GM23338 (cell line): ENCODE results near the gene WDR70. TPM values are rescaled to one million over a fixed set of nuclear protein-coding genes. Genes with fewer than 3 reads are reported as not detected.

ENCODE experiments used
- ATAC-seq: fragments of 200-7000 bp; cut with Tn5 transposase; 3 replicates; pipeline ENCODE4 v1.9.1; 2020
- DNase-seq: peaks from one replicate; pipeline ENCODE4 v3.0.0-alpha.2; 2015; ENCODE audit warnings: low spot score
- H2AFZ ChIP-seq: fragments of 200-600 bp; sonication (generic); 2 replicates; pipeline ENCODE4 v1.8.0; 2016; ENCODE audit warnings: antibody characterized with exemption, mild to moderate bottlenecking, moderate library complexity
- H3F3A ChIP-seq: fragments of 200-600 bp; sonication (generic); replicated peaks from 2 replicates; pipeline ENCODE4 v1.8.0; 2017; ENCODE audit warnings: antibody characterized with exemption, mixed run types, low read depth
- H3K27ac ChIP-seq: fragments of 200-600 bp; sonication (generic); 2 replicates; pipeline ENCODE4 v1.6.1; 2016; ENCODE audit warnings: low read depth
- H3K27me3 ChIP-seq: fragments of 200-600 bp; sonication (generic); 2 replicates; pipeline ENCODE4 v1.8.0; 2016; ENCODE audit warnings: mild to moderate bottlenecking, mixed run types, moderate library complexity; ENCODE audit not compliant: insufficient read depth
- H3K36me3 ChIP-seq: fragments of 200-600 bp; sonication (generic); 2 replicates; pipeline ENCODE4 v1.8.0; 2016; ENCODE audit warnings: mild to moderate bottlenecking; ENCODE audit not compliant: insufficient read depth
- H3K4me1 ChIP-seq: fragments of 200-600 bp; sonication (generic); 2 replicates; pipeline ENCODE4 v1.8.0; 2016; ENCODE audit warnings: mild to moderate bottlenecking, moderate library complexity; ENCODE audit not compliant: insufficient read depth
- H3K4me2 ChIP-seq: fragments of 200-600 bp; sonication (generic); 2 replicates; pipeline ENCODE4 v1.7.1; 2017; ENCODE audit warnings: mixed run types
- H3K4me3 ChIP-seq: fragments of 200-600 bp; sonication (generic); 2 replicates; pipeline ENCODE4 v1.6.1; 2016; ENCODE audit warnings: mixed run types
- H3K79me2 ChIP-seq: fragments of 200-600 bp; sonication (generic); replicated peaks from 2 replicates; pipeline ENCODE4 v1.8.0; 2017; ENCODE audit warnings: mild to moderate bottlenecking; ENCODE audit not compliant: insufficient read depth
- H3K9me2 ChIP-seq: fragments of 200-600 bp; sonication (generic); 2 replicates; pipeline ENCODE4 v1.8.0; 2017; ENCODE audit not compliant: insufficient read depth
- H4K20me1 ChIP-seq: fragments of 200-600 bp; sonication (generic); replicated peaks from 2 replicates; pipeline ENCODE4 v1.8.0; 2017; ENCODE audit warnings: mild to moderate bottlenecking; ENCODE audit not compliant: insufficient read depth
- H3K27ac Mint-ChIP-seq: 2 replicates; pipeline ENCODE4 v1.8.0; 2020; ENCODE audit warnings: inconsistent platforms, mild to moderate bottlenecking, moderate library complexity, mixed read lengths
- H3K27me3 Mint-ChIP-seq: 3 replicates; pipeline ENCODE4 v1.8.0; 2022; ENCODE audit warnings: low read depth, mild to moderate bottlenecking, moderate library complexity, mixed read lengths, inconsistent platforms; ENCODE audit not compliant: insufficient read depth, poor library complexity
- H3K36me3 Mint-ChIP-seq: 3 replicates; pipeline ENCODE4 v1.8.0; 2021; ENCODE audit warnings: low read depth, mild to moderate bottlenecking, inconsistent platforms, moderate library complexity, mixed read lengths
- H3K4me1 Mint-ChIP-seq: 3 replicates; pipeline ENCODE4 v1.8.0; 2020; ENCODE audit warnings: mild to moderate bottlenecking, inconsistent platforms, mixed read lengths
- H3K4me3 Mint-ChIP-seq: 3 replicates; pipeline ENCODE4 v1.8.0; 2021; ENCODE audit warnings: moderate library complexity, mild to moderate bottlenecking, inconsistent platforms, mixed read lengths
- H3K9me3 Mint-ChIP-seq: 3 replicates; pipeline ENCODE4 v1.8.0; 2020; ENCODE audit warnings: moderate library complexity, mild to moderate bottlenecking, inconsistent platforms, mixed read lengths
- EZH2 ChIP-seq: fragments of 200-600 bp; sonication (generic); IDR thresholded peaks from one replicate; pipeline ENCODE4 v1.8.0; 2017; ENCODE audit warnings: antibody characterized with exemption, mild to moderate bottlenecking, low read depth; ENCODE audit not compliant: unreplicated experiment
- EZH2phosphoT487 ChIP-seq: fragments of 200-600 bp; sonication (generic); IDR thresholded peaks from one replicate; pipeline ENCODE4 v1.8.1; 2018; ENCODE audit warnings: antibody characterized with exemption; ENCODE audit not compliant: unreplicated experiment
- JUNB ChIP-seq: IDR thresholded peaks from one replicate; pipeline ENCODE4 v1.6.1; 2016; ENCODE audit warnings: antibody characterized with exemption; ENCODE audit not compliant: unreplicated experiment
- NANOG ChIP-seq: IDR thresholded peaks from 2 replicates; pipeline ENCODE4 v1.6.1; 2016; ENCODE audit warnings: antibody characterized with exemption, borderline replicate concordance
- POLR2AphosphoS5 ChIP-seq: IDR thresholded peaks from 2 replicates; pipeline ENCODE4 v1.6.1; 2016; ENCODE audit warnings: antibody characterized with exemption, low read depth
- STAT1 ChIP-seq: IDR thresholded peaks from one replicate; pipeline ENCODE4 v1.6.1; 2016; ENCODE audit warnings: antibody characterized with exemption; ENCODE audit not compliant: unreplicated experiment
- ZNF114 ChIP-seq: fragments of 250-450 bp; sonication (Bioruptor Pico); IDR thresholded peaks from 2 replicates; pipeline ENCODE4 v1.5.0; 2020; ENCODE audit warnings: mild to moderate bottlenecking, moderate library complexity
- ZNF331 ChIP-seq: fragments of 250-450 bp; sonication (Bioruptor Pico); IDR thresholded peaks from 2 replicates; pipeline ENCODE4 v1.5.0; 2020; ENCODE audit warnings: low read depth, mild to moderate bottlenecking, moderate library complexity
- polyA plus RNA-seq: library from polyadenylated mRNA; unstranded; fragments of >200 nt; fragmentation: Nextera tagmentation; extraction: Ambion mirVana; gene quantifications from 2 replicates; pipeline ENCODE4 v1.2.1, GENCODE V29; 2016
- total RNA-seq: library from RNA; depleted of rRNA; stranded (reverse); fragments of >200 nt; shearing (Covaris generic); gene quantifications from 2 replicates; pipeline ENCODE4 v1.2.3, GENCODE V29; 2014
- TF ChIP-seq, protein P1 (sequence below): fragments of 250-450 bp; sonication (Bioruptor Pico); IDR thresholded peaks from 2 replicates; pipeline ENCODE4 v1.5.0; 2020; ENCODE audit warnings: mild to moderate bottlenecking, moderate library complexity

The WDR70 gene
- total and polyA plus RNA-seq, 2 experiments from 2014 or later = 34.9 to 86.7 TPM

DNA sequence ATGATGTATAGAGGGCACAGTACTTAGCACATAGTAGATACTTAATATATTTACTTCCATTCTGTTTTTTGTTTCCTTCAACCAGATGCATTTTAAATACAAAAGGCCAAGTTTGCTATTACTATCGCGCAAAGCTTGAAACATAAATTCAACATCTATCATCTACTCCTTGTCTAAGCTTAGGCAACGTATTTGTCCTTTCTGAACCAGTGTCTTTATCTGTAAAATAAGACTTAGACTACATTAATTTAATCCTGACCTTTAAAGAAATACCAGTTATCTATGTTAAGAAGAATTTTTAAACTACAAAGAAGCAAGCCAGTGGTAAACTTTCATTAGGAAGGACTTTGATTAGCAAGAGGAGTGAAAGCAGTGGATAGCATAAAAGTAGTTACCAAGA lies 173.0 kb downstream of the WDR70 start (continued):
- TF ChIP-seq, protein P1, sequence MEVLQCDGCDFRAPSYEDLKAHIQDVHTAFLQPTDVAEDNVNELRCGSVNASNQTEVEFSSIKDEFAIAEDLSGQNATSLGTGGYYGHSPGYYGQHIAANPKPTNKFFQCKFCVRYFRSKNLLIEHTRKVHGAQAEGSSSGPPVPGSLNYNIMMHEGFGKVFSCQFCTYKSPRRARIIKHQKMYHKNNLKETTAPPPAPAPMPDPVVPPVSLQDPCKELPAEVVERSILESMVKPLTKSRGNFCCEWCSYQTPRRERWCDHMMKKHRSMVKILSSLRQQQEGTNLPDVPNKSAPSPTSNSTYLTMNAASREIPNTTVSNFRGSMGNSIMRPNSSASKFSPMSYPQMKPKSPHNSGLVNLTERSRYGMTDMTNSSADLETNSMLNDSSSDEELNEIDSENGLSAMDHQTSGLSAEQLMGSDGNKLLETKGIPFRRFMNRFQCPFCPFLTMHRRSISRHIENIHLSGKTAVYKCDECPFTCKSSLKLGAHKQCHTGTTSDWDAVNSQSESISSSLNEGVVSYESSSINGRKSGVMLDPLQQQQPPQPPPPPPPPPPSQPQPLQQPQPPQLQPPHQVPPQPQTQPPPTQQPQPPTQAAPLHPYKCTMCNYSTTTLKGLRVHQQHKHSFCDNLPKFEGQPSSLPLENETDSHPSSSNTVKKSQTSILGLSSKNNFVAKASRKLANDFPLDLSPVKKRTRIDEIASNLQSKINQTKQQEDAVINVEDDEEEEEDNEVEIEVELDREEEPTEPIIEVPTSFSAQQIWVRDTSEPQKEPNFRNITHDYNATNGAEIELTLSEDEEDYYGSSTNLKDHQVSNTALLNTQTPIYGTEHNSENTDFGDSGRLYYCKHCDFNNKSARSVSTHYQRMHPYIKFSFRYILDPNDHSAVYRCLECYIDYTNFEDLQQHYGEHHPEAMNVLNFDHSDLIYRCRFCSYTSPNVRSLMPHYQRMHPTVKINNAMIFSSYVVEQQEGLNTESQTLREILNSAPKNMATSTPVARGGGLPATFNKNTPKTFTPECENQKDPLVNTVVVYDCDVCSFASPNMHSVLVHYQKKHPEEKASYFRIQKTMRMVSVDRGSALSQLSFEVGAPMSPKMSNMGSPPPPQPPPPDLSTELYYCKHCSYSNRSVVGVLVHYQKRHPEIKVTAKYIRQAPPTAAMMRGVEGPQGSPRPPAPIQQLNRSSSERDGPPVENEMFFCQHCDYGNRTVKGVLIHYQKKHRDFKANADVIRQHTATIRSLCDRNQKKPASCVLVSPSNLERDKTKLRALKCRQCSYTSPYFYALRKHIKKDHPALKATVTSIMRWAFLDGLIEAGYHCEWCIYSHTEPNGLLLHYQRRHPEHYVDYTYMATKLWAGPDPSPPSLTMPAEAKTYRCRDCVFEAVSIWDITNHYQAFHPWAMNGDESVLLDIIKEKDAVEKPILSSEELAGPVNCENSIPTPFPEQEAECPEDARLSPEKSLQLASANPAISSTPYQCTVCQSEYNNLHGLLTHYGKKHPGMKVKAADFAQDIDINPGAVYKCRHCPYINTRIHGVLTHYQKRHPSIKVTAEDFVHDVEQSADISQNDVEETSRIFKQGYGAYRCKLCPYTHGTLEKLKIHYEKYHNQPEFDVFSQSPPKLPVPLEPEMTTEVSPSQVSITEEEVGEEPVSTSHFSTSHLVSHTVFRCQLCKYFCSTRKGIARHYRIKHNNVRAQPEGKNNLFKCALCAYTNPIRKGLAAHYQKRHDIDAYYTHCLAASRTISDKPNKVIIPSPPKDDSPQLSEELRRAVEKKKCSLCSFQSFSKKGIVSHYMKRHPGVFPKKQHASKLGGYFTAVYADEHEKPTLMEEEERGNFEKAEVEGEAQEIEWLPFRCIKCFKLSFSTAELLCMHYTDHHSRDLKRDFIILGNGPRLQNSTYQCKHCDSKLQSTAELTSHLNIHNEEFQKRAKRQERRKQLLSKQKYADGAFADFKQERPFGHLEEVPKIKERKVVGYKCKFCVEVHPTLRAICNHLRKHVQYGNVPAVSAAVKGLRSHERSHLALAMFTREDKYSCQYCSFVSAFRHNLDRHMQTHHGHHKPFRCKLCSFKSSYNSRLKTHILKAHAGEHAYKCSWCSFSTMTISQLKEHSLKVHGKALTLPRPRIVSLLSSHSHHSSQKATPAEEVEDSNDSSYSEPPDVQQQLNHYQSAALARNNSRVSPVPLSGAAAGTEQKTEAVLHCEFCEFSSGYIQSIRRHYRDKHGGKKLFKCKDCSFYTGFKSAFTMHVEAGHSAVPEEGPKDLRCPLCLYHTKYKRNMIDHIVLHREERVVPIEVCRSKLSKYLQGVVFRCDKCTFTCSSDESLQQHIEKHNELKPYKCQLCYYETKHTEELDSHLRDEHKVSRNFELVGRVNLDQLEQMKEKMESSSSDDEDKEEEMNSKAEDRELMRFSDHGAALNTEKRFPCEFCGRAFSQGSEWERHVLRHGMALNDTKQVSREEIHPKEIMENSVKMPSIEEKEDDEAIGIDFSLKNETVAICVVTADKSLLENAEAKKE (CRISPR knock-in tag) = no peak
- no peak for TF ChIP-seq NANOG
- TF ChIP-seq ZNF331 (CRISPR knock-in tag) = no peak
- no peak for TF ChIP-seq EZH2phosphoT487
- no peak for TF ChIP-seq ZNF114 (CRISPR knock-in tag)
- no peak for TF ChIP-seq JUNB
- TF ChIP-seq EZH2 = no peak
- TF ChIP-seq POLR2AphosphoS5 = no peak

DNA sequence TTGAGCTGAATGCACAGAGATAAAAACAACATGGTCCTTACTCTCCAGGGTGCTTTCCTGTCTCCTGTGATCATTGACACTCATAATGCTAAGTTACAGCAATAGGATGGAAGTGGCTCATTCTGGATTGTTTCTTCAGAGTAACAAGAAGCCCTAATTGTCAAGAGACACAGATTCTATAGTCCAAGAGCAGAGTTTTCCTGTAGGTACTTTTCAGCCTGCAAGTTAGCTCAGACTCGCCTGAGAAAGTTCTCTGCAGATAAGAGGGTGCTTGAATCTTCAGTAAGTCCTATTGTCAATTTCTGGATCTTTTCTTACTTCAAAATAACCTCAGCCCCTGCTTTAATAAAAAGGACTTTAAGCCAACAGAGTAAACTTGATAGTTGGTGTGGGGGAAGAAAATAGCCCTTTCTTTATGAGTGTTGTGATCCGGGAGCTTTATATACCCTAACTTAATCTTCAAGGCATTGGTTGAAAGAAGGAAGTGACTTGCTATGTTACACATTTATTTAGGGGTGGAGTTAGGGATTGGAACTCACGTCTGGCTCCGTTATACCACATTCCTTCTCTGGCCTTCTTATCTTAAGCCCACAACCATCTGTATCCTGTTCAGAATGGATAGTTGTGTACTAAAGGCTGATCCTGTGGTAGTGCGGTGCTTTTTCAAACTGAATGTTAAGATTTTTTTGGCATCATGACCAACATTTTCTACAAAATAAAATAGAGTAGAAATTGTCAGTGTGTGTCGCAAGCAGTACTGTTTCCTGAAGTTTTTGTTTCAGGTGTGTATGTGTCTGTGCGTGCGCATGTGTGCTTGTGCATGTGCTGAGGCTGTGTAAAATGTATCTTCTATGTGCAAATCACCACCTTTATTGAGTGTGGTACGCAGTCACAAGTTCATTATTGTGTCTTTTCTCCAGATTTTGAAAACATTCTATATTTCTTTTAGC lies 173.9 kb downstream of the WDR70 start:
- Histone ChIP-seq H4K20me1 (no peaks in the 10 kb centered on the region), H3K79me2 (no peaks in the 10 kb centered on the region), H3K4me3 (no peak overlapping the region), H2AFZ (no peak overlapping the region), H3K9me2 (no peaks in the 10 kb centered on the region), H3F3A (no peaks in the 10 kb centered on the region), H3K4me1 (no peaks in the 10 kb centered on the region), H3K27ac (no peak overlapping the region), H3K27me3 (no peaks in the 10 kb centered on the region), H3K4me2 (no peak overlapping the region), H3K36me3 (no peaks in the 10 kb centered on the region)
- ATAC-seq = no peak
- H3K27me3 Mint-ChIP-seq = no peaks in the 10 kb centered on the region
- H3K4me3 Mint-ChIP-seq = no peak overlapping the region
- H3K4me1 Mint-ChIP-seq = peaks cover 12% of the 10 kb centered on the region
- peak; percentile 13 for DNase-seq
- no peaks in the 10 kb centered on the region for H3K9me3 Mint-ChIP-seq
- no peaks in the 10 kb centered on the region for H3K36me3 Mint-ChIP-seq
- peak overlapping the region; percentile 56 for H3K27ac Mint-ChIP-seq
- TF ChIP-seq, protein P1 (CRISPR knock-in tag) = no peak
- TF ChIP-seq POLR2AphosphoS5 = no peak
- no peak for TF ChIP-seq STAT1
